Activated CD4-positive, alpha-beta T cell treated with anti-CD3 and anti-CD28 coated beads, Interleukin-10, Interleukin-2, amounts not matched to agents 100 ng/mL and 50 ng/mL, durations not matched to agents 16 hours and 8 hours (primary cell): Measurements from ENCODE around the gene FCHO2.
"Not testable (repeated sequence)": the region's sequence is repeated elsewhere in the genome, so short reads cannot be mapped to it uniquely, and the experiment has no call there.

Source experiments
- DNase-seq: peaks from one replicate; pipeline ENCODE4 v3.0.0-alpha.2; 2020

Gene FCHO2, protein sequence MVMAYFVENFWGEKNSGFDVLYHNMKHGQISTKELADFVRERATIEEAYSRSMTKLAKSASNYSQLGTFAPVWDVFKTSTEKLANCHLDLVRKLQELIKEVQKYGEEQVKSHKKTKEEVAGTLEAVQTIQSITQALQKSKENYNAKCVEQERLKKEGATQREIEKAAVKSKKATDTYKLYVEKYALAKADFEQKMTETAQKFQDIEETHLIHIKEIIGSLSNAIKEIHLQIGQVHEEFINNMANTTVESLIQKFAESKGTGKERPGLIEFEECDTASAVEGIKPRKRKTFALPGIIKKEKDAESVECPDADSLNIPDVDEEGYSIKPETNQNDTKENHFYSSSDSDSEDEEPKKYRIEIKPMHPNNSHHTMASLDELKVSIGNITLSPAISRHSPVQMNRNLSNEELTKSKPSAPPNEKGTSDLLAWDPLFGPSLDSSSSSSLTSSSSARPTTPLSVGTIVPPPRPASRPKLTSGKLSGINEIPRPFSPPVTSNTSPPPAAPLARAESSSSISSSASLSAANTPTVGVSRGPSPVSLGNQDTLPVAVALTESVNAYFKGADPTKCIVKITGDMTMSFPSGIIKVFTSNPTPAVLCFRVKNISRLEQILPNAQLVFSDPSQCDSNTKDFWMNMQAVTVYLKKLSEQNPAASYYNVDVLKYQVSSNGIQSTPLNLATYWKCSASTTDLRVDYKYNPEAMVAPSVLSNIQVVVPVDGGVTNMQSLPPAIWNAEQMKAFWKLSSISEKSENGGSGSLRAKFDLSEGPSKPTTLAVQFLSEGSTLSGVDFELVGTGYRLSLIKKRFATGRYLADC

DNA sequence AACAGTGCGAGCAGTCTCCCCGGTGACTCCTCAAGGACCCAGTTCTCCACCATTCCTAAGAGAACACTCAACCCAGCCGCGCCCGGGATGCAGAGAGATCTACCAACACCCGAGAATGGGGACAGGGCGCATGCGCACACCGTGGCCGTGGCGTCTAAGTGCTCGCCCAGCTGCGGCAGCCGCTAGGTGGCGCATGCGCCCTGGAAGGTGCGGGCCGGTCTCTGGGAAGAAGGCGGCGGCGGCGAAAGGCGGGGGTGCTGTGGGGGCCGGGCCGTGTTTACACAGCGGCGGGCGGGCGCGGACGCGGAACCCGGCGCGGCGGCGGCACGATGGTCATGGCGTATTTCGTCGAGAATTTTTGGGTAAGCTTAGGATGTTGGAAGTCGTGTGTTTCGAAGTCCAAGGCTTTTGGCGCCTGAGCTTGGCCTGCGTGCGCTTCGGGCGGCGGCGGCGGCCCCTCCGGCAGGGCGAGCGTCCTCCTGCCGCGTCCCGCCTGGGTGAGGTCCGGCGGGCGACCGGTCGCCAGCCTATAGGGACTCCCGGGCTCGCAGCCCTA lies at the start of gene FCHO2:
Gene FCHO2 (plus strand): TSS at position 274 of the 556 bp plus-strand sequence. CDS start 56 bp downstream, at position 330.
- DNase-seq, result peak; percentile 97

DNA sequence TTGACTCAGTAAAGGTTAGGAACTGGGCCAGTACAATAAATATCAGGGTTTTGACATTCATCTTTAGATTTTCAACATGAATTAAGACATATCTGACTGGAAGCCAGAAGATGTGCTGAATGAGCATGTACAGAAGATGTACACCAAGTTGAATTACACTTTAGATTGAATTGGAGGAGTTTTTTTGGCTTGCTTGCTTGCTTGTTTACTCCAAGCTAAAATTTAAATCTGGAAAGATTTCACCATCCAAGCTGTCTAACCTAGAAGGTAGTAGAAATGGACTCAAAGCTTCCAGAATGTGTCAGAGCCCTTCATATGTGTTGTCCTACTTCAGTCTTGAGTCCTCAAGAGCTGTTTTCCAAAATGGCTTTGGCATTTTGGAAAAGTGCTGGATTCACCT lies 49.0 kb upstream of the FCHO2 start:
- DNase-seq, result no peak

DNA sequence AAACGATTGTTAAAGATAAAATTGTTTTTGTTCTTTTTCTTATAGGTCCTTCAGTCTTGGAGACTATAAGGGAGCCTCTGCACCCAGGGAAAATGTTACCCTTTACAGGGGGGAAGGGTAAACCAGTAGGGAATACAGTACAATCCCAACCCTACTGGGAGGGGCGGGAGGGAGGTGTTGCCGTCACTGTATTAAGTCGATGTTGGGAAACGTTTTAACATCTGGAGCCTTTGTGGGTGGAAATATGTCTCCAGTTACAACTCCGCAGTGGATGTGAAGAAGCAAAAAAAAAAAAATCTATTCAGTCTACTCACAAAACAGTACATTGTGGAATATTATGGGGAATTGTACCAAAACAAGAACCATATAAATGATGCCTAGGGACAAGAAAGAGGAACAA lies 47.2 kb upstream of the FCHO2 start:
- no peak for DNase-seq

DNA sequence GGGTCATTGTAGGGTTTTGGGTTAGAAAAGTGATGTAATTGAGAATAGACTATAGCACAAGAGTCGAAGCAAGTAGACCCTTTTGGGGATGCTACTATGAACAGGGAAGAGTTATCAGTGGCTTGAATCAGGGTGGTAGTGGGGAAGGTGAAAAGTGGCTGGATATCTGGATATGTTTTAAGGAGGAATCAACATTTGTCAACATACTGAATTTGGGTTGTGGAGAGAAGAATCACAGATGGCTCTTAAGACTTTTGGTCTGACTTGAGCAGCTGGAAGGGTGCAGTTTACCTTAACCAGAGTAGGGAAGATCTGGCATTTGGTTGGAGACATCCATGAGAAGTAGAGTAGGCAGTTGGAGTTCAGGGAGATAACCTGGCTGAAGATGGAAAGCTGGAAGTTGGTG lies 38.5 kb upstream of the FCHO2 start:
- DNase-seq, result no peak

GRCh38 chr5:72920690-72921502 lies 34.9 kb upstream of the FCHO2 start:
- DNase-seq, result peak; percentile 3

- DNase-seq, result no peak
Measured at GRCh38 chr5:72921886-72922285, 34.0 kb upstream of the FCHO2 start.

- DNase-seq, result no peak
Measured at GRCh38 chr5:72922422-72922821, 33.4 kb upstream of the FCHO2 start.

GRCh38 chr5:72925336-72926010 lies 30.4 kb upstream of the FCHO2 start:
- no peak for DNase-seq

- not testable (repeated sequence) for DNase-seq
Measured at GRCh38 chr5:72932686-72933085, 23.2 kb upstream of the FCHO2 start.

DNA sequence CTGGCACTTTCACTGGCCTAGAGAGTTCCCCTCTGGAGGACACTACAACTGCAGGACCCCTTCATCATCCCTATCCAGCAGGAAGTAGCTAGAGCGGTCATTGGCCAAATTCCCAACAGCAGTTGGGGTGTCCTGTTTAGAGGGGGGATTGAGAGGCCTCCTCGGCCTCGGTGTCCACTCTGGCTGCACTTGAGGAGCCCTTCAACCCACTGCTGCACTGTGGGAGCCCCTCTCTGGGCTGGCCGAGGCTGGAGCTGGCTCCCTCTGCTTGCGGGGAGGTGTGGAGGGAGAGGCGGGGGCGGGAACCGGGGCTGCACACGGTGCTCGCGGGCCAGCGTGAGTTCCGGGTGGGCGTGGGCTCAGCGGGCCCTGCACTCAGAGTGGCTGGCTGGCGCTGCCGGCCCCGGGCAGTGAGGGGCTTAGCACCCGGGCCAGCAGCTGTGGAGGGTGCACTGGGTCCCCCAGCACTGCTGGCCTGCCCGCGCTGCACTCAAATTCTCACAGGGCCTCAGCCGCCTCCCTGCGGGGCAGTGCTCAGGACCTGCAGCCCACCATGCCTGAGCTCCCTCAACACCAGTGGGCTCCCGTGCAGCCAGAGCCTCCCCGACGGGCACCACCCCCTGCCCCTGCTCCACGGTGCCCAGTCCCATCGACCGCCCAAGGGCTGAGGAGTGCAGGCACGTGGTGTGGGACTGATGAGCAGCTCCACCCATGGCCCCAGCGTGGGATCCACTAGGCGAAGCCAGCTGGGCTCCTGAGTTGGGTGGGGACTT lies 20.7 kb upstream of the FCHO2 start:
- DNase-seq, result not testable (repeated sequence)

DNA sequence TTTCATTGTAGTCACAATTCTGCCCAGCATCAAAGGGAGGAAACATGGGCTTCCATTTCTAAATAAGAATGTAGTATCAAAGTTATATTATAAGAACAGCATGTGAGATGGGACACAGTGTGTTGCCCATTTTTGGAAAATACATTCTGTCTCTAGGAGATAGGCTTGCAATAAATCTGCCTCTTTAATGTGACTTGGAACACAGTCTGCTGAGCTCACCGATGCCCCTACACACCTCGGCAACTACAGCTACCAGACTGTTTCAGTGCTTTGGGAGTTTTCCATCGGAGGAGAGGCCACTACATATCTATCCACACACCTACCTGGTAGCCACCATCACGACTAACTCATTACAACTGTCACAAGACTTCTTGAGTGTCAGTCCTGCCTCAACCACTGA lies 18.9 kb upstream of the FCHO2 start:
- DNase-seq, result no peak

DNA sequence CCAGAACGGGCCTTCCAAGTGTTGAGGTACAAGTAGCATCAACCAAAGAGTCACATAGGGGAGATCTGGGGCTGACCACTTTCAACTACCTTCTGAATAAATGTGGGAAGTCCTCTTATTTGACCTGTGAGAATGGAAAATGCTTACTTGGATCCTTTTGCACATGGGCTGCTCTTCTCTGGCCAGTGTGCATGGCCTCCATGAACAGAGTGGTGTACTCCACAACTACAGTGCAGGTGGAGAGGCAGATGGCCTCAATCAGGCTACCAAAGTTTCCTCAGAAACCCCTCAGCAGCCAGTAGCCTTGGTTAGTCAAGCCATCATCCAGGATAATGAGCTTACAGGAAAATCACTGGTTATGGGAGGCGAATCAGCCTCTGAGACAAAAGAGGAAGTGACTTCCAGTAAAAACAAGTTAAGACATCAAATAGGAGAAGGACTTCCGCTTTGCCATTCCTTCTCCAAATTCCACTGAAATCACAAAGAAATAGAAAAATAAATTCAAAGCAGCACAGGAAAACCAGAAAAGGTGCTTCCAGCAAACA lies 18.3 kb upstream of the FCHO2 start:
- no peak for DNase-seq

DNA sequence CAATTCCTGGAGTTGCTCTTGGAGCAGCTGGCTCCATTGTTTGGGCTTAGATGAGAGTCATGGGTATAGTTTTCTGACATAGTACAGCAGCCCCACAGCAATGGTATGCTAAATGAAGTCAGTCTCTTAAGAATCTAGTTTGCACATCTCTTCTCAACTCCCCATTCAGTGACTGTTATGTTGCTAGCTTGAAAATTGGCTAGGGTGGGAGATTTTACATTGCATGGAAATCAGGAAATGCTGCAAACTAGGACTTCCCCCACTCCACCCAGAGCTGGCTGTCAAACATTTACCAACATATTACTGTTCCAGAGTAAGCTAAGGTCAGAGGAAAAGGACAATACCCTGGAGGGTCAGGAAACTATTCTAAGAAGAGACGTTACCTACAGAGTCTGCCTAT lies 17.6 kb upstream of the FCHO2 start:
- no peak for DNase-seq

DNA sequence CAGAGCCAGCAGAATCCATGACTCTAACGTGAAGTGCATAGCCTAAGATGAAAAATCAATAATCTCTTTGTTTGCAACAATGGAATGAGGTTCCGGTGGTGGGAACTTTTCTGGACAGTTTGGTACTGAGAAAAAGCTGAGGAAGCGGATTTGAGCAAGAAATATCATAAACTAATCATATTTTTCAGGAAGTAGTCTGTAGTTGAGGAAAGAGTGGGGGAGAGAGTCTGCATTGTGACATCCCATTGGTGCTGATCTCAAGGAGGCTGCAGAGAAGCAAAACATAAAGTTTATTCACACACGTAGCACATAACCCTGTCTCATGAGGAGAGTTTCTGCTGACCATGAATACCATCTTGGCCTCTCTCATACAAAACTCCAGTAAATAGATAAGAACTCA lies 15.8 kb upstream of the FCHO2 start:
- DNase-seq, result no peak

DNA sequence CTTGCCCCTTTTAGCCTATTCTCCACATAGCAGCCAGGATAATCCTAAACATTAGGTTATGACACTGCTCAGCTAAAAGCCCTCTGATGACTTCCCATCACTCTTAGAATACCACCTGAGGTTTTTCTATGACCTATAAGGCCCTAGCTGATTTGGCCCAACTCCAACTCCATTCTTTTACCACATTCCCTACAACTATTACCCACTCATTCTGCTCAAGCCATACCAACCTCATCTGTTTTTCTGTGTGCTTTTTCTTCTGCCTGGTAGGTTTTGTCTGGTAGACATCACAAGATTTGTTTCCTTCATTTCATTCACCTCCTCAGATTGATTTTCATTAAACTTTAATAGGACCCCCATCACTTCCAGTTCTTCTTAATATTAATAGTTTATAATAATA lies 12.5 kb upstream of the FCHO2 start:
- no peak for DNase-seq

GRCh38 chr5:72947498-72947897 lies 8.3 kb upstream of the FCHO2 start:
- no peak for DNase-seq

GRCh38 chr5:72949481-72949880 lies 6.4 kb upstream of the FCHO2 start:
- DNase-seq, result no peak

DNA sequence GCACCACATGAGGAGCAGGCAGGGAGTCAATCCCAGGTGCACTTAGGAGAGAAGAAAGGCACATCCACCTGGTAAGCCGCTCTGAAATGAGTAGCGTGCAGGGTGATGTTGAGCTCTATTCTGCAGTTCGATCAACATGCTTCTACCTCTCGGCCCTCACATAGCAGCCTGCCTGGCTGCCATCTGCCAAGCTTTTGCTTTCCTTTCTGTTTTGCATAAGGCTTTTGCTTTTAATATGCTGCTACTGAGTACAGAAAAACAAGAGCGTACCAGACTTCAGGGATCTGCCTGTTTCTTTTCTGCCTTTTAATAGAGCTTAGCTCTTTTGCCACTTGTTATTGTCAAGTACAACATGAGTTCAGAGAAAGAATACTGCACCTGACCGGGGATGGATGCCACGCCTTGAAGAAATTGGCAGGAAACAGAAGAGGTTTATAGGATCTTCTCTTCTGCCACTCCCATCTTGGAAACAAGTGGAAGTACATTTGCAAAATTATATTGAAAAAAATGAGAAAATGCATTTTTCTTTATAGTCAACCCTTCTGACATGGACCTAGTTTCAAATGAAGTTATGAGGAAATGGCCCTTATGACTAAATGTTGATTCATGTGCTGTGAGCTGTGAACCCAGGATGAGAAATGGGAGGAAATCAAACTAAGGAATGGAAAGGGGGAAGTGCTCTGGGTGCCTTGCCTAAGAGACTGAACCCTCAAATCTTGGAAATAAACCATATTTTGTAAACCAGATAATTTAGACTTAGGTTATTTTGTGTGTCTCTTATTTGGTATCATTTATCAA lies 4.0 kb upstream of the FCHO2 start:
- no peak for DNase-seq

DNA sequence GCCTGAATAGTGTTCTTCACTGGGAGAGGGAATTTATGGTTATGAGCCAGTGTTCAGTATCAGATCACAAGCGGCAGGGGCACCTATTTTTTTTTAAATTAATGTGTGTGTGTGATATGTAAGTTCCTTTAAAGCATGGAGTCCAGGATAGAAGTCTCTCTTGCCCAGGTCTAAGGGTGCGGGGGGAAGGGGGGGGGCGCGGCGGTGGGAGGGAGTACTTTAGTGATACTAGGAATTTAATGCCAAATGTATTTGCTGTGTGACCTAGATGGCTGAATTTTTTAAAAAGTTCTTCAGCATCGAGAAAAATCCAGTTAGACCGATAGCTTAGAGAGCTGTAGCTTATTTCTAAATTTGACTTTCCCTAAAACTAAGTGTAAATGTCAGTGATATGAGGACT lies 1.5 kb upstream of the FCHO2 start:
- DNase-seq, result no peak

DNA sequence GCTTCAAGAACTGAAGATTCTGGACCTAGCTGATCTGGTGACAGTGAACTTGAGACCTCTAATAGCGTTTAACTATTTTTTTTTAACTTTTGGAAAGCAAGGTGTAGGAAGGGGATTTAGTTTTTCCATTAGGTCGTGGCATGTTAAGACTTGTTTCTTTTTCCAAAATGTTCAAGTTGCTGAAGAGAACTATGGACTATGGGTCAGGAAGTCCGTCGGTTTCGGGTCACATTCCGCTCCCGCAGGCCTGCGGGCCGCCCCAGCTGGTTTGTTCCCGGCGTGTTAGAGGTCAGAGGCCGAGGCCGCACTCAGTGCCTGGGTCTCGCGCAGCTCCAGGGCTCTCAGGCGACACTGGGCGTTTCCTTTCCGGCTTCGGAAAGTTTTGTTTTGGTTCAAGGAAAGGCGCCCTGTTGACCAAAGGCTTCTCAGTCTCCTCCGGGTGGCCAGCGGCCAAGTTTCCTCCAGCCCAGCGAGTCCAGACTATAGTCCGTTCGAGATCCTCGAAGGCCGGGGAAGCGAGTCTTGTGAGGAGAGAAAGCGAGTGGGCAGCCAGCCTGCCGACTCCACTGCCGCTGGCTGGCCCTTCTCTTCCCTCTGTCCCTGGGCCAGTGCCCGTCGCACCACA lies 586 bp upstream of the FCHO2 start:
- DNase-seq, result no peak
